ENCODE measurements around the gene CFAP46. TPM values are rescaled to one million over a fixed set of nuclear protein-coding genes. Genes with fewer than 3 reads are reported as not detected.

Gene CFAP46
- total and polyA plus RNA-seq, 9 of the 15 experiments (the other 6 are each of a cell fraction or from before 2014, with no cell fraction given): not detected

GRCh38 chr10:132815168-132815857 is 127.1 kb downstream of the CFAP46 start:
- CTCF ChIA-PET (ENCODE audit: low intra/inter-chr PET ratio): interaction anchor here (0.6 kb wide), 1 partner anchor 67 kb away, joined by 3 read pairs; no protein-coding TSS in a partner anchor
- no peak overlapping the region for H3K4me3 ChIP-seq
- DNase-seq (ENCODE audit: extremely low read depth in 1 of 4, low spot score in 3 of 4) (no peak), ATAC-seq (no peak), FAIRE-seq (no peak)
- intact Hi-C loops (cut with micrococcal nuclease) (no loop called here), in situ Hi-C loops (cut with MboI) (no loop called here)
- no peak overlapping the region for H3K9ac ChIP-seq (ENCODE audit: insufficient read depth in 1 of 2, low read depth in 2 of 2, low read length in 2 of 2)
- peaks cover 13 to 32% of the 10 kb centered on the region in 2 experiments; a peak in 3 of 5 replicates for H3K27me3 ChIP-seq (ENCODE audit: control insufficient read depth in 2 of 2, insufficient read depth in 2 of 2, low read length in 2 of 2)
- TF ChIP-seq TEAD2 (tag; IDR thresholded peaks at IDR 0.05): no peak
- TF ChIP-seq JUN (IDR thresholded peaks at IDR 0.05; ENCODE audit: borderline replicate concordance, low read depth, low read length): no peak
- TF ChIP-seq JUN (CRISPR knock-in tag; IDR thresholded peaks at IDR 0.05; ENCODE audit: borderline replicate concordance): no peak
- TF ChIP-seq ZBTB17 (CRISPR knock-in tag; IDR thresholded peaks at IDR 0.05): no peak
- TF ChIP-seq, protein P1, sequence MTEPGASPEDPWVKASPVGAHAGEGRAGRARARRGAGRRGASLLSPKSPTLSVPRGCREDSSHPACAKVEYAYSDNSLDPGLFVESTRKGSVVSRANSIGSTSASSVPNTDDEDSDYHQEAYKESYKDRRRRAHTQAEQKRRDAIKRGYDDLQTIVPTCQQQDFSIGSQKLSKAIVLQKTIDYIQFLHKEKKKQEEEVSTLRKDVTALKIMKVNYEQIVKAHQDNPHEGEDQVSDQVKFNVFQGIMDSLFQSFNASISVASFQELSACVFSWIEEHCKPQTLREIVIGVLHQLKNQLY (CRISPR knock-in tag; conservative IDR thresholded peaks at IDR 0.05): no peak
- TF ChIP-seq USF2 (CRISPR knock-in tag; IDR thresholded peaks at IDR 0.05): no peak
- no peak for TF ChIP-seq KHSRP (IDR thresholded peaks at IDR 0.05)
- TF ChIP-seq, protein P2, sequence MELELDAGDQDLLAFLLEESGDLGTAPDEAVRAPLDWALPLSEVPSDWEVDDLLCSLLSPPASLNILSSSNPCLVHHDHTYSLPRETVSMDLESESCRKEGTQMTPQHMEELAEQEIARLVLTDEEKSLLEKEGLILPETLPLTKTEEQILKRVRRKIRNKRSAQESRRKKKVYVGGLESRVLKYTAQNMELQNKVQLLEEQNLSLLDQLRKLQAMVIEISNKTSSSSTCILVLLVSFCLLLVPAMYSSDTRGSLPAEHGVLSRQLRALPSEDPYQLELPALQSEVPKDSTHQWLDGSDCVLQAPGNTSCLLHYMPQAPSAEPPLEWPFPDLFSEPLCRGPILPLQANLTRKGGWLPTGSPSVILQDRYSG (tag; conservative IDR thresholded peaks at IDR 0.05; ENCODE audit: low read depth): no peak
- TF ChIP-seq MIER1 (IDR thresholded peaks at IDR 0.05; ENCODE audit: low read depth): no peak
- TF ChIP-seq KDM5B (IDR thresholded peaks at IDR 0.05; ENCODE audit: insufficient replicate concordance, low read depth, low read length): no peak
- no peak for TF ChIP-seq GATAD2B (IDR thresholded peaks at IDR 0.05; ENCODE audit: borderline replicate concordance)
- no peak for TF ChIP-seq ZKSCAN8 (CRISPR knock-in tag; IDR thresholded peaks at IDR 0.05)
- TF ChIP-seq NR1H2 (CRISPR knock-in tag; IDR thresholded peaks at IDR 0.05): no peak
- no peak for TF ChIP-seq ZNF347 (CRISPR knock-in tag; IDR thresholded peaks at IDR 0.05; ENCODE audit: low read depth)
- H3K4me2 ChIP-seq (ENCODE audit: insufficient read depth, low read length): no peak overlapping the region
- WGBS (ENCODE audit: insufficient coverage, low coverage, missing lambda C conversion rate): 14% methylated on average over 16 of the region's 18 CpGs
- no peak overlapping the region for H2AFZ ChIP-seq (ENCODE audit: low read depth, low read length)
- H3K27ac ChIP-seq (ENCODE audit: extremely low read depth, low read depth, low read length): no peak overlapping the region
- no peaks in the 10 kb centered on the region for H3K36me3 ChIP-seq (ENCODE audit: control insufficient read depth, insufficient read depth, low read length)
- no TSS peak for BruUV-seq (replicated peaks)
- no peaks in the 10 kb centered on the region for H3K79me2 ChIP-seq (ENCODE audit: control insufficient read depth, insufficient read depth, low read length)
- H3K4me1 ChIP-seq (replicated peaks in 1 of 2; ENCODE audit: control insufficient read depth in 2 of 2, insufficient read depth in 2 of 2, low read length in 2 of 2): peaks cover 0 to 13% of the 10 kb centered on the region in 2 experiments; a peak in 1 of 5 replicates
- no peaks in the 10 kb centered on the region for H3K9me3 ChIP-seq (replicated peaks; ENCODE audit: control insufficient read depth, insufficient read depth, low read depth, low read length)
- POLR2A ChIA-PET: no interaction called here
- H3K9me1 ChIP-seq (ENCODE audit: control insufficient read depth, insufficient read depth, low read length): no peaks in the 10 kb centered on the region
- no peaks in the 10 kb centered on the region for H4K20me1 ChIP-seq (replicated peaks; ENCODE audit: control insufficient read depth, insufficient read depth, low read length)
